ENCODE data around the gene DNAJB14. TPM values are rescaled to one million over a fixed set of nuclear protein-coding genes. Genes with fewer than 3 reads are reported as not detected.

DNAJB14 gene
- total and polyA plus RNA-seq, 8 donors, result 3.4 to 78.0 (median 10.4) TPM

DNA sequence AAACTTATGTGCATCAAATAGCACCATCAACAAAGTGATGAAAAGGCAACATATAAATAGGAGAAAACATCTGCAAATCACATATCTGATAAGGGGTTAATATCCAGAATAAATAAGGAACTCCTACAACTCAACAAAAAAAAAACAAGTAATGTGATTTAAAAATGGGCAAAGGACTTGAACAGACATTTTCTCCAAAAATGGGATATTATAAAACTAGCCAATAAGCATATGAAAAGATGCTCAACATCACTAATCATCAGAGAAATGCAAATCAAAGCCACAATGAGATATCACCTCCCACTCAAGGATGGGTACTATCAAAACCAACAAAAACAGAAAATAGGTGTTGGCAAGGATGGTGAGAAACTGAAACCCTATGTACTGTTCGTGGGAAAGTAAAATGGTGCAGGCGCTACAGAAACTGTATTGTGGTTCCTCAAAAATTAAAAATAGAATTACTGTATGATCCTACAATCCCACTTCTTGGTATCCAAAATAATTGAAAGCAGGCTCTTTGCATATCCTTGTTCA is 2.4 kb downstream of the DNAJB14 start:
- no peak overlapping the region for H3K4me3 ChIP-seq
- peaks cover 20 to 58% (median 44%) of the 10 kb centered on the region in 4 donors for H3K4me1 ChIP-seq
- 84 to 91% (median 88%) methylated on average over 2 of the region's 2 CpGs for WGBS, 5 donors
- H3K27ac ChIP-seq, result no peak overlapping the region
- TF ChIP-seq POLR2AphosphoS5 (IDR thresholded peaks at IDR 0.05), result no peak
- intact Hi-C loops (cut with DNase I; ENCODE audit: low total_unique reads), result loop anchor here (10.0 kb wide), 2 partner anchors 49 to 379 kb away; partner anchors contain the start of genes LAMTOR3 and TRMT10A
- no peaks in the 10 kb centered on the region for H3K27me3 ChIP-seq
- H3K9me3 ChIP-seq, result no peaks in the 10 kb centered on the region
- H3K36me3 ChIP-seq, result peaks cover 0 to 10% (median 7%) of the 10 kb centered on the region in 4 donors
- no peak for DNase-seq

DNA sequence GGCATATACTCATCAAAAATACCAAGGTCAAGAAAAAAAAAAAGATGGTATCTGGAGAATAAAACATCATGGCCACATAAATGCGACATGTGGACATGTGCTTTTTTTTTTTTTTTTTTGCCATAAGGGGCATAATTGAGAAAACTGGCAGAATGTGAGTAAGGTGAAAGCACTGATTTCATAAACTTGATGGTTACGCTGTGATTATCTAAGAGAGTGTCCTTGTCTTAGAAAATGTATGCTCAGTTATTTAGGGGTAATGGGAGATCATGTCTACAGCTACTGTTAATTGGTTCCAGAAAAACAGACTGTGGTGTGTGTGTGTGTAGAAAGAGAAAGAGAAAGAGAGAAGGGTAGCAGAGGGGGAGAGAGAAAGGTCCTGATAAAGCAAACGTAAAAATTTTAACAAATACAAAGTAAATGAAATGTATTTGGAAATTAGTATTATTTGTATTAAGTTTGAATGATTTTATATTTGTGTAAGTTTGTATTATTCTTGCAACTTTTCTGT is 8.1 kb downstream of the DNAJB14 start:
- H3K4me3 ChIP-seq, result no peak overlapping the region
- H3K27me3 ChIP-seq, result no peaks in the 10 kb centered on the region
- no peak overlapping the region for H3K27ac ChIP-seq
- H3K36me3 ChIP-seq, result peaks cover 0 to 22% (median 21%) of the 10 kb centered on the region in 4 donors
- intact Hi-C loops (cut with DNase I; ENCODE audit: low total_unique reads), result no loop called here
- H3K9me3 ChIP-seq, result peaks cover 0 to 22% (median 12%) of the 10 kb centered on the region in 4 donors
- TF ChIP-seq, protein P1, sequence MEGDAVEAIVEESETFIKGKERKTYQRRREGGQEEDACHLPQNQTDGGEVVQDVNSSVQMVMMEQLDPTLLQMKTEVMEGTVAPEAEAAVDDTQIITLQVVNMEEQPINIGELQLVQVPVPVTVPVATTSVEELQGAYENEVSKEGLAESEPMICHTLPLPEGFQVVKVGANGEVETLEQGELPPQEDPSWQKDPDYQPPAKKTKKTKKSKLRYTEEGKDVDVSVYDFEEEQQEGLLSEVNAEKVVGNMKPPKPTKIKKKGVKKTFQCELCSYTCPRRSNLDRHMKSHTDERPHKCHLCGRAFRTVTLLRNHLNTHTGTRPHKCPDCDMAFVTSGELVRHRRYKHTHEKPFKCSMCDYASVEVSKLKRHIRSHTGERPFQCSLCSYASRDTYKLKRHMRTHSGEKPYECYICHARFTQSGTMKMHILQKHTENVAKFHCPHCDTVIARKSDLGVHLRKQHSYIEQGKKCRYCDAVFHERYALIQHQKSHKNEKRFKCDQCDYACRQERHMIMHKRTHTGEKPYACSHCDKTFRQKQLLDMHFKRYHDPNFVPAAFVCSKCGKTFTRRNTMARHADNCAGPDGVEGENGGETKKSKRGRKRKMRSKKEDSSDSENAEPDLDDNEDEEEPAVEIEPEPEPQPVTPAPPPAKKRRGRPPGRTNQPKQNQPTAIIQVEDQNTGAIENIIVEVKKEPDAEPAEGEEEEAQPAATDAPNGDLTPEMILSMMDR (IDR thresholded peaks at IDR 0.05), result no peak
- TF ChIP-seq POLR2AphosphoS5 (IDR thresholded peaks at IDR 0.05) (no peak), POLR2A (IDR thresholded peaks at IDR 0.05) (no peak), EP300 (IDR thresholded peaks at IDR 0.05) (no peak)
- 92 to 95% (median 94%) methylated on average over 3 of the region's 3 CpGs for WGBS, 5 donors
- no peak for DNase-seq
- peaks cover 0 to 11% (median 4%) of the 10 kb centered on the region in 4 donors for H3K4me1 ChIP-seq

DNA sequence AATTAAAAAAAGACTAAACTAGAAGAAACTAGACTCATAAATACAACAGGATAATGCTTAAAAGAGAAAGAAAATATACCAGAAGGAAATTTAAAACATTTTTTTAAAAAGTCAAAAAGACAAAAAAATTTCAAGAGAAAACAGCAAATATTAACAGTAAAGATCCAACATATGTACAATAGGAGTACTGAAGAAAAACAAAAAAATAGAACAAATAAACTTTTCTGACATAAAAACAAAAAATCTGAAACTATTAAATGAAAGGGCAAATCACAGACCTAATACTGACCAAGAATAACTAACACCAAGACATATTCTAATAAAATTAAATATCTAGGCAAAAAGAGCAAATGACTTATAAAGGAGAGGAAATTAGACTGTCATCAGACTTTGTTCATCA is 11.5 kb downstream of the DNAJB14 start:
- Histone ChIP-seq H3K36me3 (peaks cover 0 to 26% (median 23%) of the 10 kb centered on the region in 4 donors), H3K27ac (no peak overlapping the region), H3K27me3 (no peaks in the 10 kb centered on the region), H3K4me1 (no peaks in the 10 kb centered on the region), H3K9me3 (peaks cover 0 to 22% (median 12%) of the 10 kb centered on the region in 4 donors), H3K4me3 (no peak overlapping the region)
- intact Hi-C loops (cut with DNase I; ENCODE audit: low total_unique reads), result no loop called here
- TF ChIP-seq, protein P1 (IDR thresholded peaks at IDR 0.05), result no peak
- TF ChIP-seq POLR2A (IDR thresholded peaks at IDR 0.05) (no peak), POLR2AphosphoS5 (IDR thresholded peaks at IDR 0.05) (no peak), EP300 (IDR thresholded peaks at IDR 0.05) (no peak)
- no peak for DNase-seq

DNA sequence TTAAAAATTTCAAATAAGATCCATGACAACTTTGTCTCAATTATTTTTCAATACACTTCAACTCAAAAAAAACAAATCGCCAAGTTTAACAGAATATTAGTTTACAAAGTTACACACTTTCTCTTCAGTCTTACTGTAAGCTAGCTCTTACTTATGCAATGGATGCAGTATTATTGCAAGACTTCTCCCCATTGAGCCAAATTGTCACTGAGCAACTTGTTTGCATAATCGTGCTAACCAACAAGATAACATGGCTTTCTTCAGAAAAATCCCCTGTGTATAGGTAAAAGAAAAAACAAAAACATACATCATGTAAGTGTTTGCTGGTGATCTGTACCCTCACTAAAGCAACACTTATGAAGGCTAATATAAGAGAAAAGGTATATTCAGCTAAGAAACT is 18.9 kb downstream of the DNAJB14 start:
- WGBS, 5 donors, result 63 to 86% (median 85%) methylated on average over 2 of the region's 2 CpGs
- H3K4me3 ChIP-seq, result no peak overlapping the region

More for the DNA sequence above, 18.9 kb downstream of the DNAJB14 start:
- no peaks in the 10 kb centered on the region for H3K27me3 ChIP-seq
- H3K9me3 ChIP-seq, result no peaks in the 10 kb centered on the region
- no peak overlapping the region for H3K27ac ChIP-seq
- H3K36me3 ChIP-seq, result peaks cover 0 to 51% (median 37%) of the 10 kb centered on the region in 4 donors
- DNase-seq, result no peak
- peaks cover 0 to 5% (median 0%) of the 10 kb centered on the region in 4 donors for H3K4me1 ChIP-seq
- TF ChIP-seq EP300 (IDR thresholded peaks at IDR 0.05) (no peak), POLR2A (IDR thresholded peaks at IDR 0.05) (no peak), POLR2AphosphoS5 (IDR thresholded peaks at IDR 0.05) (no peak)
- TF ChIP-seq, protein P1 (IDR thresholded peaks at IDR 0.05), result no peak
- intact Hi-C loops (cut with DNase I; ENCODE audit: low total_unique reads), result no loop called here

All from stomach (tissue), 9 donors.